ENCODE measurements around the gene STH.
A peak's percentile ranks its signal among the peaks of the same experiment; 100 is the strongest.

STH gene

DNA sequence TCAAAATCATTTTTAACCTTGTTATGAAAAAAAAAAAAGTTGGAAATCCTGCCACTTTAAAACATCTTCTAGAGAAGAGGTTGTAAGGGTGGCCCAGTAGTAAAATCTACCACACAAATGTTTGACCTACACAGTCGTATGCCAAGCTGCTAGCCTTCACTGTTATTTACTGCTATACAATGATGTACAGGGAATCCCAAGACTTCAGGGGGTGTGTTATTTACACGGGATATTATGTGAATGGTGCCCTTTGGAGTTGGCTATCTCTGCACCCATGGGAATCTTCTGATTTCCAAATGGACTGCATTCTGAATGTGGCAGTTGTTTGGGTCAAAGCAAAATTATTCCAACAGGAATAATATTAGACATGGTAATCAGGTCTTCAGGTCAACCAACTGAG, 45.9 kb downstream of the STH start:
- Mint-ChIP-seq H3K4me1 (ENCODE audit: low read depth in 2 of 2) (peaks cover 4 to 23% of the 10 kb centered on the region in 2 donors), H3K36me3 (ENCODE audit: insufficient read depth) (peaks cover 76% of the 10 kb centered on the region), H3K9me3 (no peaks in the 10 kb centered on the region), H3K27ac (peak overlapping the region; percentile 68 to 78), H3K4me3 (no peak overlapping the region), H3K27me3 (no peaks in the 10 kb centered on the region)
- DNase-seq (no peak), ATAC-seq (replicated peaks) (no peak)

- H3K4me3 Mint-ChIP-seq = no peak overlapping the region
- H3K9me3 Mint-ChIP-seq = no peaks in the 10 kb centered on the region
- H3K27me3 Mint-ChIP-seq = no peaks in the 10 kb centered on the region
- peak overlapping the region; percentile 19 to 78 for H3K27ac Mint-ChIP-seq
- H3K4me1 Mint-ChIP-seq (ENCODE audit: low read depth in 2 of 2) = peaks cover 4 to 19% of the 10 kb centered on the region in 2 donors
- H3K36me3 Mint-ChIP-seq (ENCODE audit: insufficient read depth) = peaks cover 80% of the 10 kb centered on the region
- ATAC-seq (replicated peaks) (no peak), DNase-seq (no peak)
Measured at GRCh38 chr17:46045639-46046038, 46.6 kb downstream of the STH start.

DNA sequence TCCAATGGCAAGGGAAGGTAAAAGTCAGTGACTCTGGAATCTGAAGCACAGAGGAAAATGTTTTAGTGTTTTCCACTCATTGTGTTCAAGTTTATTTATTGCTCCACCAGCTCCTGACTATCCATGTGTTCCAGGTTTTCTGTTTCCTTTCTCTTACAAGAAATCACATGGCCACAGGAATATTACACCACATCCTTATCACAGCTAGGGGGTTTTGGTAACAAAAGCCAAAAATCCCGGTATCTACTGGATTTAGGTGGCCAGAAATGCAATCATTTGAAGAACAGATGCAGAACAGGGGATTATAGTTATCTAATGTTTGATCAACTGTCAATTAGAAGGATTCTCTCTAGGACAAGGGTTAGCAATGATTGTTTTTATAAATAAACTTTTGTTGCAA, 47.9 kb downstream of the STH start:
- no peaks in the 10 kb centered on the region for H3K9me3 Mint-ChIP-seq
- H3K36me3 Mint-ChIP-seq (ENCODE audit: insufficient read depth) = peaks cover 80% of the 10 kb centered on the region
- H3K27ac Mint-ChIP-seq = peak overlapping the region in 1 of 2 donors; percentile 68
- no peak overlapping the region for H3K4me3 Mint-ChIP-seq
- ATAC-seq (replicated peaks) = no peak
- H3K27me3 Mint-ChIP-seq = no peaks in the 10 kb centered on the region
- DNase-seq = no peak
- H3K4me1 Mint-ChIP-seq (ENCODE audit: low read depth in 2 of 2) = peaks cover 11 to 28% of the 10 kb centered on the region in 2 donors

DNA sequence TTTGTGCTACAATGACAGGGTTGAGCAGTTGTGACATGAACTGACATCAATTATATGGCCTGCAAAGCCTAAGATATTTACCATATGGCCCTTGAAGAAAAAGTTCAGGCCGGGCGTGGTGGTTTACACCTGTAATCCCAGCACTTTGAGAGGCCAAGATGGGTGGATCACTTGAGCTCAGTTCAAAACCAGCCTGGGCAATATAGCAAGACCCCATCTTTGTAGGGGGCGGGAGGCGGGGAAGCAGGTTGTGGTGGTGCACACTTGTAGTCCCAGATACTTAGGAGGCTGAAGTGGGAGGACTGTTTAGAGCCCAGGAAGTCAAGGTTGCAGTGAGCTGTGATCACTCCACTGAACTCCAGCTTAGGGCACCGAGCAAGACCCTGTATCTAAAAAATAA, 48.3 kb downstream of the STH start:
- H3K4me3 Mint-ChIP-seq = no peak overlapping the region
- no peaks in the 10 kb centered on the region for H3K9me3 Mint-ChIP-seq
- no peak for DNase-seq
- no peaks in the 10 kb centered on the region for H3K27me3 Mint-ChIP-seq
- peaks cover 77% of the 10 kb centered on the region for H3K36me3 Mint-ChIP-seq (ENCODE audit: insufficient read depth)
- H3K27ac Mint-ChIP-seq = peak overlapping the region in 1 of 2 donors; percentile 68
- no peak for ATAC-seq (replicated peaks)
- H3K4me1 Mint-ChIP-seq (ENCODE audit: low read depth in 2 of 2) = peaks cover 13 to 32% of the 10 kb centered on the region in 2 donors

- no peaks in the 10 kb centered on the region for H3K27me3 Mint-ChIP-seq
Measured at GRCh38 chr17:46047856-46048255, 48.8 kb downstream of the STH start.

More at GRCh38 chr17:46047856-46048255, 48.8 kb downstream of the STH start:
- no peak for ATAC-seq (replicated peaks)
- Mint-ChIP-seq H3K4me1 (ENCODE audit: low read depth in 2 of 2) (peaks cover 13 to 33% of the 10 kb centered on the region in 2 donors), H3K36me3 (ENCODE audit: insufficient read depth) (peaks cover 77% of the 10 kb centered on the region), H3K9me3 (no peaks in the 10 kb centered on the region), H3K4me3 (no peak overlapping the region), H3K27ac (peak overlapping the region in 1 of 2 donors; percentile 68)
- DNase-seq = no peak

Measured in effector memory CD8-positive, alpha-beta T cell (primary cell).